HepG2 (cell line): ENCODE data around the gene SHLD1. TPM values are rescaled to one million over a fixed set of nuclear protein-coding genes. Genes with fewer than 3 reads are reported as not detected.

ENCODE experiments used
- AGO1 ChIP-seq: fragments of 200-400 bp; formaldehyde crosslinking; IDR thresholded peaks from 2 replicates; pipeline ENCODE4 v1.6.1; 2017; ENCODE audit warnings: mild to moderate bottlenecking, low read depth, low read length, moderate library complexity; ENCODE audit not compliant: poor library complexity, severe bottlenecking
- DBP ChIP-seq: sonication (generic); formaldehyde crosslinking; IDR thresholded peaks from 2 replicates; pipeline ENCODE4 v1.4.0; 2020; ENCODE audit warnings: missing genetic modification reagents; ENCODE audit errors: not compliant biosample characterization
- FOXK1 ChIP-seq: sonication (generic); formaldehyde crosslinking; IDR thresholded peaks from 2 replicates; pipeline ENCODE4 v1.4.0; 2020; ENCODE audit warnings: low read depth, missing genetic modification reagents, borderline replicate concordance
- IKZF1 ChIP-seq: fragments of 450-650 bp; IDR thresholded peaks from 2 replicates; pipeline ENCODE4 v1.7.1; 2016
- JARID2 ChIP-seq: sonication (generic); formaldehyde crosslinking; IDR thresholded peaks from 2 replicates; pipeline ENCODE4 v1.8.1; 2023; ENCODE audit warnings: missing genetic modification reagents, inconsistent platforms; ENCODE audit not compliant: insufficient replicate concordance
- JUNB ChIP-seq: sonication (generic); formaldehyde crosslinking; IDR thresholded peaks from 2 replicates; pipeline ENCODE4 v1.8.0; 2022; ENCODE audit warnings: missing genetic modification reagents, mild to moderate bottlenecking, borderline replicate concordance
- KDM4B ChIP-seq: sonication (generic); formaldehyde crosslinking; IDR thresholded peaks from 2 replicates; pipeline ENCODE4 v1.4.0; 2020; ENCODE audit warnings: missing genetic modification reagents
- LRRFIP1 ChIP-seq: sonication (generic); formaldehyde crosslinking; conservative IDR thresholded peaks from 2 replicates; pipeline ENCODE4 v1.4.0; 2020; ENCODE audit warnings: missing genetic modification reagents
- NFE2 ChIP-seq: sonication (generic); formaldehyde crosslinking; IDR thresholded peaks from 2 replicates; pipeline ENCODE4 v1.4.0; 2020; ENCODE audit warnings: missing genetic modification reagents
- NPAS2 ChIP-seq: sonication (generic); formaldehyde crosslinking; IDR thresholded peaks from 2 replicates; pipeline ENCODE4 v1.8.0; 2022; ENCODE audit warnings: mild to moderate bottlenecking, missing genetic modification reagents, borderline replicate concordance
- RARA ChIP-seq: IDR thresholded peaks from 2 replicates; pipeline ENCODE4 v1.6.1; 2016; ENCODE audit warnings: missing genetic modification reagents, missing compliant biosample characterization
- RXRA ChIP-seq: sonication (generic); formaldehyde crosslinking; IDR thresholded peaks from 2 replicates; pipeline ENCODE4 v1.5.1; 2020; ENCODE audit warnings: missing genetic modification reagents
- SMAD1 ChIP-seq: sonication (generic); formaldehyde crosslinking; IDR thresholded peaks from 2 replicates; pipeline ENCODE4 v1.4.0; 2020; ENCODE audit warnings: missing genetic modification reagents, low read depth, mild to moderate bottlenecking, borderline replicate concordance
- SRSF9 ChIP-seq: fragments of 200-400 bp; formaldehyde crosslinking; IDR thresholded peaks from 2 replicates; pipeline ENCODE4 v1.6.1; 2018; ENCODE audit warnings: borderline replicate concordance, mild to moderate bottlenecking, low read depth, low read length; ENCODE audit not compliant: insufficient read depth, poor library complexity, severe bottlenecking
- SSRP1 ChIP-seq: IDR thresholded peaks from 2 replicates; pipeline ENCODE4 v1.6.1; 2016; ENCODE audit warnings: control low read depth
- ZNF432 ChIP-seq: sonication (generic); formaldehyde crosslinking; IDR thresholded peaks from 2 replicates; pipeline ENCODE4 v1.5.0; 2020; ENCODE audit warnings: missing genetic modification reagents, mild to moderate bottlenecking, borderline replicate concordance
- ZNF546 ChIP-seq: sonication (generic); formaldehyde crosslinking; conservative IDR thresholded peaks from 2 replicates; pipeline ENCODE4 v1.8.1; 2023; ENCODE audit warnings: mild to moderate bottlenecking, missing genetic modification reagents
- ZNF616 ChIP-seq: sonication (generic); formaldehyde crosslinking; IDR thresholded peaks from 2 replicates; pipeline ENCODE4 v1.5.0; 2020; ENCODE audit warnings: low read depth, mild to moderate bottlenecking, missing genetic modification reagents
- ZNF672 ChIP-seq: sonication (generic); formaldehyde crosslinking; IDR thresholded peaks from 2 replicates; pipeline ENCODE4 v1.8.1; 2022; ENCODE audit warnings: missing genetic modification reagents
- ZNF816 ChIP-seq: sonication (generic); formaldehyde crosslinking; IDR thresholded peaks from 2 replicates; pipeline ENCODE4 v1.8.0; 2022; ENCODE audit warnings: missing genetic modification reagents, mild to moderate bottlenecking, borderline replicate concordance
- ZNF850 ChIP-seq: sonication (generic); formaldehyde crosslinking; conservative IDR thresholded peaks from 2 replicates; pipeline ENCODE4 v1.9.0; 2021; ENCODE audit warnings: mild to moderate bottlenecking, missing genetic modification reagents
- ZSCAN20 ChIP-seq: sonication (generic); formaldehyde crosslinking; IDR thresholded peaks from 2 replicates; pipeline ENCODE4 v1.4.0; 2020; ENCODE audit warnings: missing genetic modification reagents, mild to moderate bottlenecking, borderline replicate concordance
- polyA plus RNA-seq, 8 experiments: library from polyadenylated mRNA; depleted of rRNA in 3 of 8; stranded (reverse) in 7 of 8; unstranded in 1 of 8; fragments of >200 nt; fragmentation: Illumina TruSeq in 4 of 8; extraction: Trizol in 4 of 8; gene quantifications; 2 replicates each; pipeline versions ENCODE4 v1.2.1 to v1.2.3, GENCODE V29; 2011 to 2016; ENCODE audit warnings: low read depth in 4 of 8, missing spikeins in 1 of 8, mixed read lengths in 1 of 8; ENCODE audit not compliant: insufficient read depth in 1 of 8
- total RNA-seq, 5 experiments: library from RNA; depleted of rRNA; stranded (reverse); fragments of >200 nt; fragmentation: Illumina TruSeq; extraction: Trizol; gene quantifications; 2 replicates each; pipeline ENCODE4 v1.2.3, GENCODE V29; 2016; ENCODE audit warnings: low read depth in 1 of 5
- TF ChIP-seq, protein P1 (sequence below): sonication (generic); formaldehyde crosslinking; IDR thresholded peaks from 2 replicates; pipeline ENCODE4 v1.8.1; 2023; ENCODE audit warnings: mild to moderate bottlenecking, moderate library complexity, missing genetic modification reagents
- TF ChIP-seq, protein P2 (sequence below): sonication (generic); formaldehyde crosslinking; IDR thresholded peaks from 2 replicates; pipeline ENCODE4 v1.8.1; 2023; ENCODE audit warnings: mild to moderate bottlenecking, missing genetic modification reagents, borderline replicate concordance
- TF ChIP-seq, protein P3 (sequence below): sonication (generic); formaldehyde crosslinking; IDR thresholded peaks from 2 replicates; pipeline ENCODE4 v1.5.1; 2020; ENCODE audit warnings: mild to moderate bottlenecking, missing genetic modification reagents, borderline replicate concordance

Gene SHLD1
- total and polyA plus RNA-seq, 2 of the 13 experiments (the other 11 are each of a cell fraction or from before 2014, with no cell fraction given), result 8.9 to 10.0 TPM

- TF ChIP-seq ZNF616 (CRISPR knock-in tag) (no peak), FOXK1 (no peak), ZNF546 (CRISPR knock-in tag) (0 out of 2 replicates have a peak, but pooled peaks have one; percentile 47), NFE2 (no peak), JUNB (CRISPR knock-in tag) (no peak), NPAS2 (no peak), ZNF816 (CRISPR knock-in tag) (no peak), ZNF432 (CRISPR knock-in tag) (no peak), LRRFIP1 (no peak), DBP (peak; percentile 81), AGO1 (no peak), ZNF850 (CRISPR knock-in tag) (no peak), SRSF9 (no peak), ZNF672 (CRISPR knock-in tag) (no peak), RXRA (CRISPR knock-in tag) (peak; percentile 81), JARID2 (no peak), KDM4B (CRISPR knock-in tag) (no peak), SMAD1 (CRISPR knock-in tag) (no peak; the same call in 1 of the 2 replicates), IKZF1 (no peak), SSRP1 (CRISPR knock-in tag) (peak; percentile 91; the same call in 1 of the 2 replicates), ZSCAN20 (CRISPR knock-in tag) (no peak), RARA (peak; percentile 89)
- TF ChIP-seq, protein P1, sequence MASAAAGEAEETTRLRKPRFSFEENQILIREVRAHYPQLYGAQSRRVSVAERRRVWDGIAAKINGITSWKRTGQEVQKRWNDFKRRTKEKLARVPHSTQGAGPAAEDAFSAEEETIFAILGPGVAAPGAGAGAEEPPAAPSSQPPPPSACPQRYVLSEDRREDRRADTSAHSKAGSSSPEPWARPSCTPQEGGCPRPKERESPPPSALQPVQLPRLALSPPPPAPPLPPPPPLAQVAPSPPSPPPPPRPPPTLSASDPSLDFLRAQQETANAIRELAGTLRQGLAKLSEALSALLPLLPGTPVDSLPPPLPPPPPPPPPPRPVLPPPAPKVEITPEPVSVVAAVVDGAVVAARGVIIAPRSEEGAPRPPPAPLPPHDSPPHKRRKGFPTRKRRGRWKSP (CRISPR knock-in tag), result peak; percentile 70
- TF ChIP-seq, protein P2, sequence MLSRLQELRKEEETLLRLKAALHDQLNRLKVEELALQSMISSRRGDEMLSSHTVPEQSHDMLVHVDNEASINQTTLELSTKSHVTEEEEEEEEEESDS (CRISPR knock-in tag), result no peak
- TF ChIP-seq, protein P3, sequence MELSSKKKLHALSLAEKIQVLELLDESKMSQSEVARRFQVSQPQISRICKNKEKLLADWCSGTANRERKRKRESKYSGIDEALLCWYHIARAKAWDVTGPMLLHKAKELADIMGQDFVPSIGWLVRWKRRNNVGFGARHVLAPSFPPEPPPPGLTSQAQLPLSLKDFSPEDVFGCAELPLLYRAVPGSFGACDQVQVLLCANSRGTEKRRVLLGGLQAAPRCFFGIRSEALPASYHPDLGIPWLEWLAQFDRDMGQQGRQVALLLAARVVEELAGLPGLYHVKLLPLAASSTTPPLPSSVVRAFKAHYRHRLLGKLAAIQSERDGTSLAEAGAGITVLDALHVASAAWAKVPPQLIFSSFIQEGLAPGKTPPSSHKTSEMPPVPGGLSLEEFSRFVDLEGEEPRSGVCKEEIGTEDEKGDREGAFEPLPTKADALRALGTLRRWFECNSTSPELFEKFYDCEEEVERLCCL (CRISPR knock-in tag), result no peak
These were observed 71.5 kb downstream of the SHLD1 start (continued) for GRCh38 chr20:5821627-5822215.
